Measurements from ENCODE around the gene ALOX5AP.

ALOX5AP gene

GRCh38 chr13:30714629-30715371 is 20.5 kb upstream of the ALOX5AP start:
- no peak for DNase-seq (ENCODE audit: low read depth)

- no peak for DNase-seq (ENCODE audit: low read depth)
These were observed 20.0 kb upstream of the ALOX5AP start for GRCh38 chr13:30715372-30715756.

GRCh38 chr13:30715837-30716236 is 19.5 kb upstream of the ALOX5AP start:
- no peak for DNase-seq (ENCODE audit: low read depth)

GRCh38 chr13:30718661-30719524 is 16.4 kb upstream of the ALOX5AP start:
- DNase-seq (ENCODE audit: low read depth) = peak; percentile 63

GRCh38 chr13:30719525-30719914 is 15.8 kb upstream of the ALOX5AP start:
- DNase-seq (ENCODE audit: low read depth) = no peak

GRCh38 chr13:30720172-30720869 is 15.0 kb upstream of the ALOX5AP start:
- no peak for DNase-seq (ENCODE audit: low read depth)

GRCh38 chr13:30721936-30722335 is 13.4 kb upstream of the ALOX5AP start:
- DNase-seq (ENCODE audit: low read depth) = no peak

GRCh38 chr13:30722361-30722760 is 13.0 kb upstream of the ALOX5AP start:
- DNase-seq (ENCODE audit: low read depth) = no peak

- DNase-seq (ENCODE audit: low read depth) = no peak
These were observed 10.6 kb upstream of the ALOX5AP start for GRCh38 chr13:30724778-30725177.

GRCh38 chr13:30725326-30726085 is 9.8 kb upstream of the ALOX5AP start:
- DNase-seq (ENCODE audit: low read depth) = no peak

- DNase-seq (ENCODE audit: low read depth) = no peak
These were observed 9.2 kb upstream of the ALOX5AP start for GRCh38 chr13:30726192-30726591.

- no peak for DNase-seq (ENCODE audit: low read depth)
These were observed 7.6 kb upstream of the ALOX5AP start for GRCh38 chr13:30727491-30728355.

- no peak for DNase-seq (ENCODE audit: low read depth)
These were observed 5.5 kb upstream of the ALOX5AP start for GRCh38 chr13:30729801-30730200.

- DNase-seq (ENCODE audit: low read depth) = no peak
These were observed 4.8 kb upstream of the ALOX5AP start for GRCh38 chr13:30730526-30730925.

GRCh38 chr13:30731361-30732045 is 3.8 kb upstream of the ALOX5AP start:
- DNase-seq (ENCODE audit: low read depth) = no peak

GRCh38 chr13:30732046-30732390 is 3.3 kb upstream of the ALOX5AP start:
- no peak for DNase-seq (ENCODE audit: low read depth)

GRCh38 chr13:30734439-30734838 is 904 bp upstream of the ALOX5AP start:
- no peak for DNase-seq (ENCODE audit: low read depth)

- DNase-seq (ENCODE audit: low read depth) = no peak
These were observed 481 bp downstream of the ALOX5AP start for GRCh38 chr13:30735872-30736175.

GRCh38 chr13:30736461-30737320 is 1.3 kb downstream of the ALOX5AP start:
- no peak for DNase-seq (ENCODE audit: low read depth)

Measured in HS-27A (cell line).